PC-3 (cell line): ENCODE results near the gene TERB2. TPM values are rescaled to one million over a fixed set of nuclear protein-coding genes. Genes with fewer than 3 reads are reported as not detected.
"Not testable (repeated sequence)": the region's sequence is repeated elsewhere in the genome, so short reads cannot be mapped to it uniquely, and the experiment has no call there.

Experiments used
- ATAC-seq: fragments of 200-7000 bp; cut with Tn5 transposase; 2 replicates; pipeline ENCODE4 v1.9.1; 2020; ENCODE audit warnings: mild to moderate bottlenecking, moderate library complexity
- BruUV-seq: library from RNA; stranded (reverse); fragments of 400-500 nt; replicated peaks from 2 replicates; lab custom pipeline; 2021; lab: Mats Ljungman, UMichigan
- CTCF ChIA-PET: fragments of 300-600 bp; sonication (Branson Sonifier 250); formaldehyde crosslinking; loops from one replicate; lab custom pipeline; 2022; ENCODE audit warnings: antibody characterized with exemption; lab: Charles Lee
- POLR2A ChIA-PET: fragments of 300-600 bp; sonication (Branson Sonifier 250); formaldehyde crosslinking; loops from one replicate; lab custom pipeline; 2022; ENCODE audit warnings: antibody characterized with exemption; ENCODE audit not compliant: unreplicated experiment; lab: Charles Lee
- DNase-seq: peaks from one replicate; pipeline ENCODE4 v3.0.0-alpha.2; 2015
- H2AFZ ChIP-seq: fragments of 300-600 bp; sonication (generic); 2 replicates; pipeline ENCODE4 v1.6.0; 2016; ENCODE audit warnings: antibody characterized with exemption, low read length
- H3F3A ChIP-seq: fragments of 300-600 bp; sonication (generic); one replicate; pipeline ENCODE4 v1.6.0; 2017; ENCODE audit warnings: antibody characterized with exemption, low read length, control low read depth, mild to moderate bottlenecking; ENCODE audit not compliant: unreplicated experiment
- H3K27ac ChIP-seq: fragments of 300-600 bp; sonication (generic); 2 replicates; pipeline ENCODE4 v1.5.1; 2016; ENCODE audit warnings: mild to moderate bottlenecking, low read length
- H3K27me3 ChIP-seq: fragments of 300-600 bp; sonication (generic); 2 replicates; pipeline ENCODE4 v1.6.1; 2016; ENCODE audit warnings: low read length, mixed read lengths
- H3K36me3 ChIP-seq: fragments of 300-600 bp; sonication (generic); 2 replicates; pipeline ENCODE4 v1.6.1; 2016; ENCODE audit warnings: low read depth, mixed run types, low read length, mixed read lengths
- H3K4me1 ChIP-seq: fragments of 300-600 bp; sonication (generic); 2 replicates; pipeline ENCODE4 v1.5.1; 2016; ENCODE audit warnings: low read length; ENCODE audit not compliant: insufficient read depth
- H3K4me2 ChIP-seq: fragments of 300-600 bp; sonication (generic); 2 replicates; pipeline ENCODE4 v1.6.0; 2016; ENCODE audit warnings: low read length
- H3K4me3 ChIP-seq: fragments of 300-600 bp; sonication (generic); 2 replicates; pipeline ENCODE4 v1.5.1; 2016; ENCODE audit warnings: mild to moderate bottlenecking, low read length, mixed read lengths
- H3K79me2 ChIP-seq: fragments of 300-600 bp; sonication (generic); 2 replicates; pipeline ENCODE4 v1.6.1; 2017; ENCODE audit warnings: low read length, mixed read lengths
- H3K9ac ChIP-seq: fragments of 300-600 bp; sonication (generic); 2 replicates; pipeline ENCODE4 v1.6.0; 2016; ENCODE audit warnings: mild to moderate bottlenecking, low read length
- H3K9me2 ChIP-seq: fragments of 300-600 bp; sonication (generic); replicated peaks from 2 replicates; pipeline ENCODE4 v1.6.1; 2016; ENCODE audit warnings: mixed run types, low read length, mixed read lengths
- H3K9me3 ChIP-seq: fragments of 300-600 bp; sonication (generic); 2 replicates; pipeline ENCODE4 v1.6.1; 2016; ENCODE audit warnings: low read length, mixed read lengths
- H4K20me1 ChIP-seq: fragments of 300-600 bp; sonication (generic); 2 replicates; pipeline ENCODE4 v1.6.1; 2016; ENCODE audit warnings: low read length, mixed read lengths
- EZH2 ChIP-seq: fragments of 300-600 bp; sonication (generic); IDR thresholded peaks from one replicate; pipeline ENCODE4 v1.6.1; 2017; ENCODE audit warnings: antibody characterized with exemption, mild to moderate bottlenecking, low read length; ENCODE audit not compliant: unreplicated experiment
- EZH2phosphoT487 ChIP-seq: fragments of 300-600 bp; sonication (generic); IDR thresholded peaks from 2 replicates; pipeline ENCODE4 v1.6.1; 2018; ENCODE audit warnings: mild to moderate bottlenecking, antibody characterized with exemption, low read length, borderline replicate concordance
- intact Hi-C: fragments of 100-400 bp; cut with micrococcal nuclease; formaldehyde crosslinking; loops from 2 replicates; pipeline ENCODE4 v1.9.0; 2023
- total RNA-seq: library from RNA; depleted of rRNA; stranded (reverse); fragments of >200 nt; gene quantifications from 2 replicates; pipeline ENCODE4 v1.2.3, GENCODE V29; 2014
- TF ChIP-seq, protein P1 (sequence below): fragments of 300-600 bp; sonication (generic); conservative IDR thresholded peaks from 2 replicates; pipeline ENCODE4 v1.5.1; 2017; ENCODE audit warnings: antibody characterized with exemption, low read depth, mild to moderate bottlenecking, low read length

TERB2 gene
- total RNA-seq, 1 experiment from 2014 or later: not detected

- H3K27ac ChIP-seq: no peak overlapping the region
- no peak overlapping the region for H3K4me3 ChIP-seq
- POLR2A ChIA-PET: no interaction called here
- no peaks in the 10 kb centered on the region for H3F3A ChIP-seq
- no peaks in the 10 kb centered on the region for H4K20me1 ChIP-seq
- H3K27me3 ChIP-seq: peaks cover 17% of the 10 kb centered on the region
- H3K9me3 ChIP-seq: no peaks in the 10 kb centered on the region
- no peaks in the 10 kb centered on the region for H3K79me2 ChIP-seq
- ATAC-seq (no peak), DNase-seq (no peak)
- no peak overlapping the region for H3K9ac ChIP-seq
- H3K4me1 ChIP-seq: no peaks in the 10 kb centered on the region
- BruUV-seq: no TSS peak
- H3K9me2 ChIP-seq: no peaks in the 10 kb centered on the region
- H3K4me2 ChIP-seq: no peak overlapping the region
- intact Hi-C loops: no loop called here
- no peaks in the 10 kb centered on the region for H3K36me3 ChIP-seq
- no peak overlapping the region for H2AFZ ChIP-seq
- CTCF ChIA-PET: no interaction called here
- TF ChIP-seq EZH2phosphoT487: no peak
- TF ChIP-seq EZH2: no peak
- TF ChIP-seq, protein P1, sequence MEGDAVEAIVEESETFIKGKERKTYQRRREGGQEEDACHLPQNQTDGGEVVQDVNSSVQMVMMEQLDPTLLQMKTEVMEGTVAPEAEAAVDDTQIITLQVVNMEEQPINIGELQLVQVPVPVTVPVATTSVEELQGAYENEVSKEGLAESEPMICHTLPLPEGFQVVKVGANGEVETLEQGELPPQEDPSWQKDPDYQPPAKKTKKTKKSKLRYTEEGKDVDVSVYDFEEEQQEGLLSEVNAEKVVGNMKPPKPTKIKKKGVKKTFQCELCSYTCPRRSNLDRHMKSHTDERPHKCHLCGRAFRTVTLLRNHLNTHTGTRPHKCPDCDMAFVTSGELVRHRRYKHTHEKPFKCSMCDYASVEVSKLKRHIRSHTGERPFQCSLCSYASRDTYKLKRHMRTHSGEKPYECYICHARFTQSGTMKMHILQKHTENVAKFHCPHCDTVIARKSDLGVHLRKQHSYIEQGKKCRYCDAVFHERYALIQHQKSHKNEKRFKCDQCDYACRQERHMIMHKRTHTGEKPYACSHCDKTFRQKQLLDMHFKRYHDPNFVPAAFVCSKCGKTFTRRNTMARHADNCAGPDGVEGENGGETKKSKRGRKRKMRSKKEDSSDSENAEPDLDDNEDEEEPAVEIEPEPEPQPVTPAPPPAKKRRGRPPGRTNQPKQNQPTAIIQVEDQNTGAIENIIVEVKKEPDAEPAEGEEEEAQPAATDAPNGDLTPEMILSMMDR: no peak
These were observed 42.6 kb downstream of the TERB2 start for GRCh38 chr15:44999105-44999504.

DNA sequence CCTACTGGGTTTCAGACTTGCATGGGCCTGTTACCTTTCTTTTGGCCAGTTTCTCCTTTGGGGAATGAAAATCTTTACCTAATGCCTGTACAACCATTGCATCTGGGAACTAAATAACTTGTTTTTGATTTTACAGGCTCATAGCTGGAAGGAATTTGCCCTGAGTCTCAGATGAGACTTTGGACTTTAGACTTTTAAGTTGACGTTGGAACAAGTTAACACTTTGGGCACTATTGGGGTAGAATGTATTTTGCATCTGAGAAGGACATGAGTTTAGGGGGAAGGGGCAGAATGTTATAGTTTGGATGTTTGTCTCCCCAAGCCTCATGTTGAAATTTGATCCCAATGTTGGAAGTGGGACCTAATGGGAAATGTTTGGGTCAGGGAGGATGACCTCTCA is 44.7 kb downstream of the TERB2 start:
- ATAC-seq, H4K20me1 ChIP-seq, BruUV-seq: not testable (repeated sequence)

DNA sequence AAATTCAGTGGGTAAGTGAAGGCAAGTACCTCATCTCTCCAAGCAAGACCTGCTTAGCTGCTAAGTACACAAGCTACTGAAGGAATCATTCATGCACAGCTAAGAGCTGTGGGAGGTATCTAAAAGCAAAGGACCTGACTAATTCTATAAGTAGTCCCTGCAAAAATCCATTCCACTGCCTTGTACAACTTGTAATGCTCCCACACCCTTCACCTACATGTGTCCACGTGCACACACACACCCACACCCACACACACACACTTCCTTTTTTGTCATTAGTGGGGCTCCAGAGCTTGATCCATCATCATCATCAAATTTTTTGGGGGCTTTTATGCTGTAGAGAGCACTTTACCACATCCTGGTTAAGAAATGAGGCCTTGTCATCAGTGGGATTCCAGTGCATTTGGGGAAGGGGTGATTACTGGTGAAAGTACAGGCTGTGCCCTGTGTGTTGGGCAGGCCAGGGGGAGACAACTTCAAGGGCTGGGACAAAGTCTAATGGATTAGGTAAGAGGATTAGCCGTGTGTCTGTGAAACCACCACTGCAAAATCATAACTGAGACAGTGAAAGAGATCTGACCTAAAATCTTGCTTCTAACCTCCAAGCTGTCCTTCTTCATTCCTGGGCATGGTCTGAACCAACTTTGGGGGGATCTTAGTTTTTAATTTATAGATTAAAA is 47.4 kb downstream of the TERB2 start:
- H3F3A ChIP-seq, H3K36me3 ChIP-seq, H3K9me2 ChIP-seq, H3K4me3 ChIP-seq, H3K4me1 ChIP-seq, POLR2A ChIA-PET, DNase-seq, intact Hi-C loops, H3K9me3 ChIP-seq, ATAC-seq, BruUV-seq, CTCF ChIA-PET, H3K4me2 ChIP-seq, H3K27me3 ChIP-seq, H3K9ac ChIP-seq, H3K79me2 ChIP-seq, H2AFZ ChIP-seq, H3K27ac ChIP-seq, H4K20me1 ChIP-seq: not testable (repeated sequence)

More for the DNA sequence above, 44.7 kb downstream of the TERB2 start:
- H3K79me2 ChIP-seq, H3K4me3 ChIP-seq, H3K27ac ChIP-seq, intact Hi-C loops, H3K9me2 ChIP-seq, CTCF ChIA-PET, POLR2A ChIA-PET, H2AFZ ChIP-seq, H3K4me2 ChIP-seq, H3F3A ChIP-seq, H3K36me3 ChIP-seq, DNase-seq, H3K4me1 ChIP-seq, H3K9ac ChIP-seq, H3K9me3 ChIP-seq: not testable (repeated sequence)
- peaks cover 17% of the 10 kb centered on the region for H3K27me3 ChIP-seq

DNA sequence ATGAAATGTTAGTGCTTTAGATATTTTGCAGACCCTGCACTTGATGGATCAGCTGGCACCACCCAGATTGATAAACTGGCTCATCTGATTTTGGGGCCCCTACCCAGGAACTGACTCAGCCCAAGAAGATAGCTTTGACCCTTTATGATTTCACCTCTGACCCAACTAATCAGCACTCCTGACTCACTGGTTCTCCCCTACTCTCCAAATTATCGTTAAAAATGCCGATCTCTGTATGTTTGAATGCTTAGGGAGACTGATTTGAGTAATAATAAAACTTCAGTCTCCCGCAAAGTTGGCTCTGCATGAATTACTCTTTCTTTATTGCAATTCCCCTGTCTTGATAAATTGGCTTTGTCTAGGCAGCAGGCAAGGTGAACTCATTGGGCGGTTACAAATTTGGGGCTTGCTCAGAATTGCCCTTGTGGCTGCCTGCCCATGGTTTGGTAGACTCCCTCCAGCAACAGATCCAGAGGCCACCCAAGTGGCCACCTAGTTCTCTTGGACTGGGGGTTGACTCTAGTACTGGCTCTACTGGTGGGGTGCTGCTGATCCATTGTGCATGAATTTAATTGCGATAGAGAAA is 48.2 kb downstream of the TERB2 start:
- H3K9ac ChIP-seq, POLR2A ChIA-PET, H3K4me2 ChIP-seq, CTCF ChIA-PET, H3K27me3 ChIP-seq, intact Hi-C loops, H3F3A ChIP-seq, H4K20me1 ChIP-seq, BruUV-seq, H3K27ac ChIP-seq, H3K4me1 ChIP-seq, H3K9me3 ChIP-seq, H3K9me2 ChIP-seq, H3K79me2 ChIP-seq, H3K36me3 ChIP-seq, DNase-seq, H2AFZ ChIP-seq, ATAC-seq, H3K4me3 ChIP-seq: not testable (repeated sequence)
